ENCODE results near the gene CGB2.
"Not testable (repeated sequence)": the region's sequence is repeated elsewhere in the genome, so short reads cannot be mapped to it uniquely, and the experiment has no call there.

CGB2 gene

GRCh38 chr19:49019242-49019932 lies 12.3 kb upstream of the CGB2 start:
- Histone ChIP-seq H3K4me3 (ENCODE audit: extremely low read depth, insufficient read depth, low read length, poor library complexity, severe bottlenecking) (no peak overlapping the region), H3K9me3 (ENCODE audit: control insufficient read depth, low read length) (no peaks in the 10 kb centered on the region)
- 77 to 78% methylated on average over 38 of the region's 41 CpGs for WGBS, 2 experiments (ENCODE audit: insufficient coverage in 2 of 2)

GRCh38 chr19:49020342-49020741 lies 11.3 kb upstream of the CGB2 start:
- no peak overlapping the region for H3K4me3 ChIP-seq (ENCODE audit: extremely low read depth, insufficient read depth, low read length, poor library complexity, severe bottlenecking)
- peaks cover 5% of the 10 kb centered on the region for H3K4me1 ChIP-seq (ENCODE audit: control insufficient read depth, insufficient read depth, low read length, poor library complexity, severe bottlenecking)
- no peaks in the 10 kb centered on the region for H3K9me3 ChIP-seq (ENCODE audit: control insufficient read depth, low read length)
- 88 to 93% methylated on average over 8 to 10 of the region's 11 CpGs for WGBS, 2 experiments (ENCODE audit: insufficient coverage in 2 of 2)
- H3K36me3 ChIP-seq (ENCODE audit: control insufficient read depth, insufficient read depth, low read length): peaks cover 6% of the 10 kb centered on the region
- H3K27ac ChIP-seq (ENCODE audit: low read depth, low read length, severe bottlenecking): no peak overlapping the region

More at GRCh38 chr19:49019242-49019932, 12.3 kb upstream of the CGB2 start:
- H3K4me1 ChIP-seq (ENCODE audit: control insufficient read depth, insufficient read depth, low read length, poor library complexity, severe bottlenecking): peaks cover 5% of the 10 kb centered on the region
- peaks cover 15% of the 10 kb centered on the region for H3K36me3 ChIP-seq (ENCODE audit: control insufficient read depth, insufficient read depth, low read length)
- H3K27ac ChIP-seq (ENCODE audit: low read depth, low read length, severe bottlenecking): no peak overlapping the region

GRCh38 chr19:49020931-49021895 lies 10.5 kb upstream of the CGB2 start:
- WGBS, 2 experiments (ENCODE audit: insufficient coverage in 2 of 2): 66 to 75% methylated on average over 13 to 15 of the region's 16 CpGs
- Histone ChIP-seq H3K4me3 (ENCODE audit: extremely low read depth, insufficient read depth, low read length, poor library complexity, severe bottlenecking) (no peak overlapping the region), H3K27ac (ENCODE audit: low read depth, low read length, severe bottlenecking) (no peak overlapping the region), H3K9me3 (ENCODE audit: control insufficient read depth, low read length) (no peaks in the 10 kb centered on the region), H3K4me1 (ENCODE audit: control insufficient read depth, insufficient read depth, low read length, poor library complexity, severe bottlenecking) (peaks cover 5% of the 10 kb centered on the region), H3K36me3 (ENCODE audit: control insufficient read depth, insufficient read depth, low read length) (no peaks in the 10 kb centered on the region)

GRCh38 chr19:49022116-49022515 lies 9.6 kb upstream of the CGB2 start:
- no peaks in the 10 kb centered on the region for H3K36me3 ChIP-seq (ENCODE audit: control insufficient read depth, insufficient read depth, low read length)
- H3K9me3 ChIP-seq (ENCODE audit: control insufficient read depth, low read length): no peaks in the 10 kb centered on the region
- no peak overlapping the region for H3K27ac ChIP-seq (ENCODE audit: low read depth, low read length, severe bottlenecking)
- H3K4me3 ChIP-seq (ENCODE audit: extremely low read depth, insufficient read depth, low read length, poor library complexity, severe bottlenecking): no peak overlapping the region
- WGBS, 2 experiments (ENCODE audit: insufficient coverage in 2 of 2): 86 to 90% methylated on average over 6 to 9 of the region's 9 CpGs
- H3K4me1 ChIP-seq (ENCODE audit: control insufficient read depth, insufficient read depth, low read length, poor library complexity, severe bottlenecking): peaks cover 5% of the 10 kb centered on the region

GRCh38 chr19:49024233-49024632 lies 7.5 kb upstream of the CGB2 start, which contains the start of gene CGB3:
TSS of gene CGB3 (minus strand) at chr19:49024333. CDS start at chr19:49023971, 362 bp downstream.
- 78% methylated on average over 7 of the region's 15 CpGs; no CpG with 5 or more reads in 1 of the 2 experiments for WGBS, 2 experiments (ENCODE audit: insufficient coverage in 2 of 2)
- not testable (repeated sequence) for H3K4me3 ChIP-seq (ENCODE audit: extremely low read depth, insufficient read depth, low read length, poor library complexity, severe bottlenecking); H3K36me3 ChIP-seq (ENCODE audit: control insufficient read depth, insufficient read depth, low read length); H3K27ac ChIP-seq (ENCODE audit: low read depth, low read length, severe bottlenecking); H3K4me1 ChIP-seq (ENCODE audit: control insufficient read depth, insufficient read depth, low read length, poor library complexity, severe bottlenecking); H3K9me3 ChIP-seq (ENCODE audit: control insufficient read depth, low read length)

- H3K4me3 ChIP-seq (ENCODE audit: extremely low read depth, insufficient read depth, low read length, poor library complexity, severe bottlenecking); H3K36me3 ChIP-seq (ENCODE audit: control insufficient read depth, insufficient read depth, low read length); H3K4me1 ChIP-seq (ENCODE audit: control insufficient read depth, insufficient read depth, low read length, poor library complexity, severe bottlenecking); H3K27ac ChIP-seq (ENCODE audit: low read depth, low read length, severe bottlenecking); H3K9me3 ChIP-seq (ENCODE audit: control insufficient read depth, low read length): not testable (repeated sequence)
- WGBS, 2 experiments (ENCODE audit: insufficient coverage in 2 of 2): no CpG with 5 or more reads among the region's 6 CpGs
These were observed 6.6 kb upstream of the CGB2 start for GRCh38 chr19:49025088-49025487.

- H3K4me1 ChIP-seq (ENCODE audit: control insufficient read depth, insufficient read depth, low read length, poor library complexity, severe bottlenecking); H3K27ac ChIP-seq (ENCODE audit: low read depth, low read length, severe bottlenecking); H3K36me3 ChIP-seq (ENCODE audit: control insufficient read depth, insufficient read depth, low read length); H3K9me3 ChIP-seq (ENCODE audit: control insufficient read depth, low read length); H3K4me3 ChIP-seq (ENCODE audit: extremely low read depth, insufficient read depth, low read length, poor library complexity, severe bottlenecking): not testable (repeated sequence)
- WGBS, 2 experiments (ENCODE audit: insufficient coverage in 2 of 2): 83 to 90% methylated on average over 7 to 16 of the region's 23 CpGs
These were observed 6.1 kb upstream of the CGB2 start for GRCh38 chr19:49025599-49025998.

- H3K9me3 ChIP-seq (ENCODE audit: control insufficient read depth, low read length); H3K27ac ChIP-seq (ENCODE audit: low read depth, low read length, severe bottlenecking); H3K4me1 ChIP-seq (ENCODE audit: control insufficient read depth, insufficient read depth, low read length, poor library complexity, severe bottlenecking); H3K36me3 ChIP-seq (ENCODE audit: control insufficient read depth, insufficient read depth, low read length); H3K4me3 ChIP-seq (ENCODE audit: extremely low read depth, insufficient read depth, low read length, poor library complexity, severe bottlenecking): not testable (repeated sequence)
- WGBS, 2 experiments (ENCODE audit: insufficient coverage in 2 of 2): 100% methylated on average over 1 of the region's 9 CpGs; no CpG with 5 or more reads in 1 of the 2 experiments
These were observed 3.0 kb upstream of the CGB2 start for GRCh38 chr19:49028686-49029085.

- not testable (repeated sequence) for H3K4me1 ChIP-seq (ENCODE audit: control insufficient read depth, insufficient read depth, low read length, poor library complexity, severe bottlenecking); H3K36me3 ChIP-seq (ENCODE audit: control insufficient read depth, insufficient read depth, low read length); H3K9me3 ChIP-seq (ENCODE audit: control insufficient read depth, low read length); H3K27ac ChIP-seq (ENCODE audit: low read depth, low read length, severe bottlenecking); H3K4me3 ChIP-seq (ENCODE audit: extremely low read depth, insufficient read depth, low read length, poor library complexity, severe bottlenecking)
- 79 to 82% methylated on average over 12 to 14 of the region's 14 CpGs for WGBS, 2 experiments (ENCODE audit: insufficient coverage in 2 of 2)
These were observed 1.9 kb upstream of the CGB2 start for GRCh38 chr19:49029749-49030148.

GRCh38 chr19:49030323-49030722 lies 1.4 kb upstream of the CGB2 start:
- WGBS, 2 experiments (ENCODE audit: insufficient coverage in 2 of 2): 60 to 100% methylated on average over 1 to 2 of the region's 8 CpGs
- not testable (repeated sequence) for H3K4me3 ChIP-seq (ENCODE audit: extremely low read depth, insufficient read depth, low read length, poor library complexity, severe bottlenecking); H3K4me1 ChIP-seq (ENCODE audit: control insufficient read depth, insufficient read depth, low read length, poor library complexity, severe bottlenecking); H3K27ac ChIP-seq (ENCODE audit: low read depth, low read length, severe bottlenecking); H3K9me3 ChIP-seq (ENCODE audit: control insufficient read depth, low read length); H3K36me3 ChIP-seq (ENCODE audit: control insufficient read depth, insufficient read depth, low read length)
